GM12865 (cell line): ENCODE data around the gene BEAN1.
A peak's percentile ranks its signal among the peaks of the same experiment; 100 is the strongest.
"Not testable (repeated sequence)": the region's sequence is repeated elsewhere in the genome, so short reads cannot be mapped to it uniquely, and the experiment has no call there.

Source experiments
- DNase-seq: peaks from one replicate; pipeline ENCODE4 v3.0.0; 2010; ENCODE audit warnings: low read depth
- H3K4me3 ChIP-seq: 2 replicates; pipeline ENCODE4 v1.5.1; 2011; ENCODE audit warnings: mild to moderate bottlenecking, low read depth, low read length, control low read depth
- TF ChIP-seq, protein P1 (sequence below): IDR thresholded peaks from 2 replicates; pipeline ENCODE4 v1.5.1; 2011; ENCODE audit warnings: low read length, control low read depth, low read depth, inconsistent platforms; ENCODE audit not compliant: insufficient read depth; ENCODE audit errors: missing control alignments

Gene BEAN1

DNA sequence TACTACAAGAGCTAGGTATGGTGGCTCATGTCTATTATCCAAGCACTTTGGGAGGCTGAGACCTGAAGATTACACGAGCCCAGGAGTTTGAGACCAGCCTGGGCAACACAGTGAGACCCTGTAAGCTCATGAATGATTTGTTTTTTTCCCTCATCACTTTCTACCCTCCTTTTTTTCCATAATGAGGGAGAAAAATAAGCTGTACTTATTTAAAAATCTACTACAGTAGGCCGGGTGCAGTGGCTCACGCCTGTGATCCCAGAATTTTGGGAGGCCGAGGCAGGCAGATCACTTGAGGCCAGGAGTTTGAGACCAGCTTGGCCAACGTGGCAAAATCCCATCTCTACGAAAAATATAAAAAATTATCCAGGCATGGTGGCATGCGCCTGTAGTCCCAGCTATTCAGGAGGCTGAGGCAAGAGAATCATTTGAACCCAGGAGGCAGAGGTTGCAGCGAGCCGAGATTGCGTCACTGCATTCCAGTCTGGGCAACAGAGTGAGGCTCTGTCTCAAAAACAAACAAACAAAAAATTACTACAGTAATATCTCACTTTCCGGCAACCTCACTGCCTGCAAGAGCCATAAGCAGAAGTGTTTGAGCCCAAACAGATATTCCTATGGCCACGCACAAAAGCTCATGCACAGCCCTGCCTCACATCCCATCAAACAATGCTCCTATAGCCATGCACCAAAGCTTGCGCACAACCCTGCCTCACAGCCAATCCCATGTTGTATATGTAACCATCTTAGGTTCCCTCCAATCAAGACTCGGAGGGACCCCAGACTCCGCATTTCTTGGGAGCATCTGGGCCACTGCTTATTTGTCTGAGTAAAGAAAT lies 85.4 kb downstream of the BEAN1 start:
- H3K4me3 ChIP-seq, result no peak overlapping the region
- no peak for DNase-seq

DNA sequence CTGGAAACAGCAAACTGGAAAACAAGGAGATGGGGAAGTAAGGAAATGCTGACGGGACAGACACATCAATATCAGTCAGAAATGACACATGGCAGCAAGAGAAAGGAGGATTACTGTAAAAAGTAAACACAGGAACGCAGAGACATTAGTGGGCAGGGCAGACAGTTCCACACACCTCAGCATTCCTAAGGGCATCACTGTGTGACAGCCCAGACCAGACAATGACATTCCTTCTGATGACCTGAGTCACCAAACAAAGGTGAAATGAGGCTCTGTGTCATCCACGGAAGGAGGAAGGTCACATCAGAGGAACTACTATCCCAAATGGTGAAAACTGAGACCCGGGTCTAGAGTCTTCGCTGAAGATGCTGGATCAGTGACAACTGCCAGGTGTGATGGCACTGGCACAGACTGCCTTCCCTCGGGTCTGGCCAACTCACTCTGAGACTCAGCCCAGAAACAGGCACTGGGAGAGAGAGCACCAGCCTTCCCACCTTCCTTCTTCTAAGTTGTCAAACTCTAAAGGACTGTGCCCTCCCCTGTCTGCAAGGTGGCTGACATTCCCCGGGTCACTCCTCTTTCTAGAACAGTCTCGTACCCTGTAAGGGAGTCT lies 86.1 kb downstream of the BEAN1 start:
- TF ChIP-seq, protein P1, sequence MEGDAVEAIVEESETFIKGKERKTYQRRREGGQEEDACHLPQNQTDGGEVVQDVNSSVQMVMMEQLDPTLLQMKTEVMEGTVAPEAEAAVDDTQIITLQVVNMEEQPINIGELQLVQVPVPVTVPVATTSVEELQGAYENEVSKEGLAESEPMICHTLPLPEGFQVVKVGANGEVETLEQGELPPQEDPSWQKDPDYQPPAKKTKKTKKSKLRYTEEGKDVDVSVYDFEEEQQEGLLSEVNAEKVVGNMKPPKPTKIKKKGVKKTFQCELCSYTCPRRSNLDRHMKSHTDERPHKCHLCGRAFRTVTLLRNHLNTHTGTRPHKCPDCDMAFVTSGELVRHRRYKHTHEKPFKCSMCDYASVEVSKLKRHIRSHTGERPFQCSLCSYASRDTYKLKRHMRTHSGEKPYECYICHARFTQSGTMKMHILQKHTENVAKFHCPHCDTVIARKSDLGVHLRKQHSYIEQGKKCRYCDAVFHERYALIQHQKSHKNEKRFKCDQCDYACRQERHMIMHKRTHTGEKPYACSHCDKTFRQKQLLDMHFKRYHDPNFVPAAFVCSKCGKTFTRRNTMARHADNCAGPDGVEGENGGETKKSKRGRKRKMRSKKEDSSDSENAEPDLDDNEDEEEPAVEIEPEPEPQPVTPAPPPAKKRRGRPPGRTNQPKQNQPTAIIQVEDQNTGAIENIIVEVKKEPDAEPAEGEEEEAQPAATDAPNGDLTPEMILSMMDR, result no peak
- no peak overlapping the region for H3K4me3 ChIP-seq
- no peak for DNase-seq

More for the DNA sequence above, 85.4 kb downstream of the BEAN1 start:
- TF ChIP-seq, protein P1, result no peak

GRCh38 chr16:66514391-66514790 lies 87.3 kb downstream of the BEAN1 start:
- not testable (repeated sequence) for DNase-seq, H3K4me3 ChIP-seq

- not testable (repeated sequence) for H3K4me3 ChIP-seq, DNase-seq
Measured at GRCh38 chr16:66514980-66515595, 88.0 kb downstream of the BEAN1 start.

DNA sequence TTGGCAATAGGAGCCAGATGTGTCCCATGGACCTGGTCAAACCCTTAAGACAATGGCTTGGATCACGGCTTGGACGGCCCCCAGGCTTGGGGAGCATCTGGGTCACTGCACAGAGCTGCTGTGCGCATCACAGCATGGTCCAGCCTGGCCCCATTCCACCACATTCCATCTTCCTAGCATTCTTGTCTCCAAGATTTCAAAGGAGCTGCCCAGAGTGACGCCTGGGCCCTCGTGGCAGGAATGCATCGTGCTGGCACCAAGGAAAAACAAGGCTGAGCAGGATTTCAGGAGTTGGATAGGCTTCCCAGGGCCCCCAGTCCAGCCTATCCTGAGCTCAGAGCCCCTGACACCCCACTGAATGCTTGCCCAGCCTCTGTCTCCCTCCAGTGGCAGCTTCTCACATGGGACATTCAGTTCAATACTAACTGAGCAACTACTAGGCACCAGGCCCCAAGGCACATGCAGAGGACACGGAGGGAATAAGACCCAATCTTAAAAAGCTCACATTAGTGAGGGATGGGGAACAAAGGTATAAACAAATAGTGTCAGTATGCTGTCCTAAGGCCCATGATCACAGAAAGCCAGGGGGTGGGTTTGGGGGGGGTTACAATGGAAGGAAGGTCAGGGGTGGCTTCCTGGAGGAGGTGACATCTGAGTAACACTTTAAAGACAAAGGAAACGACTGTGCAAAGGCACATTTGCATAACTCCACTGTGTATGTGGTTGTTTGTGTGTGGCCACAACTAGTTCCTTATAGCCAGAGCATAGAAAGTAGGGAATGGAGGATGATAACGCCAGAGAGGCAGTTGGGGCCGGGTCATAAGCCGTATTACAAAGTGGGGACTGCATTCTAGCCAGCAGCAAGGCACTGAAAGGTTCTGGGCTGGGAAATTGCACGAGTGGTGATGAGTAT lies 88.8 kb downstream of the BEAN1 start:
- DNase-seq, result peak; percentile 35
- H3K4me3 ChIP-seq, result no peak overlapping the region
- TF ChIP-seq, protein P1, result peak; percentile 30

DNA sequence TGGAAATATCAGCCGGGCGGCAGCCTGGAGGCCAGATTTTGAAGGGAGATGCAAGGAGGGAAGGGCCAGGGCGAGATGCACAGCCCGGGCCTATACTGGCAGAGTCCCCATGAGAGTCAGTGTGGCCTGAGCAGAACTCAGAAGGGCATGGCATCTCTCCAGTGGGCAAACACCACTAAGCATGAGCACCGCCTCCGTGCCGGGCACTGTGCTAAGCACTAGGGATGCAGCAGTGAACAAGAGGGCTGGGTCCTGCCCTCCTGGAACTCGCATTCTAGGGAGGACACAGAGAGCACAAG lies 89.4 kb downstream of the BEAN1 start:
- TF ChIP-seq, protein P1, result no peak
- no peak overlapping the region for H3K4me3 ChIP-seq
- no peak for DNase-seq

- peak; percentile 98 for DNase-seq
- TF ChIP-seq, protein P1, result no peak
- peak overlapping the region; percentile 49 for H3K4me3 ChIP-seq
Measured at GRCh38 chr16:66516808-66517585, 89.9 kb downstream of the BEAN1 start.
